NOMO-1 (cell line): ENCODE results near the gene URGCP.
A peak's percentile ranks its signal among the peaks of the same experiment; 100 is the strongest.
"Not testable (repeated sequence)": the region's sequence is repeated elsewhere in the genome, so short reads cannot be mapped to it uniquely, and the experiment has no call there.

Experiments
- DNase-seq, 2 experiments: peaks; one replicate each; lab custom pipeline; 2025; ENCODE audit not compliant: unreplicated experiment in 2 of 2; lab: John Stamatoyannopoulos, UW

URGCP gene

GRCh38 chr7:43915907-43916306 lies 9.5 kb upstream of the URGCP start:
- no peak for DNase-seq

GRCh38 chr7:43914795-43915194 lies 8.4 kb upstream of the URGCP start:
- no peak for DNase-seq

GRCh38 chr7:43905956-43906330 lies 453 bp downstream of the URGCP start:
- DNase-seq, result peak in 1 of 2 experiments; percentile 4

GRCh38 chr7:43905209-43905946 lies 1.0 kb downstream of the URGCP start:
- no peak for DNase-seq

GRCh38 chr7:43904533-43905208 lies 1.7 kb downstream of the URGCP start:
- no peak for DNase-seq

GRCh38 chr7:43902542-43903054 lies 3.8 kb downstream of the URGCP start:
- DNase-seq, result no peak

GRCh38 chr7:43898571-43898970 lies 7.8 kb downstream of the URGCP start:
- not testable (repeated sequence) for DNase-seq

- no peak for DNase-seq
Measured at GRCh38 chr7:43895847-43896415, 10.5 kb downstream of the URGCP start.

- DNase-seq, result no peak
Measured at GRCh38 chr7:43891069-43891955, 15.1 kb downstream of the URGCP start.

- no peak for DNase-seq
Measured at GRCh38 chr7:43890468-43890867, 15.9 kb downstream of the URGCP start.

- no peak for DNase-seq
Measured at GRCh38 chr7:43888993-43889945, 17.1 kb downstream of the URGCP start.

GRCh38 chr7:43884617-43885016 lies 21.8 kb downstream of the URGCP start:
- no peak for DNase-seq

GRCh38 chr7:43884209-43884608 lies 22.2 kb downstream of the URGCP start:
- DNase-seq, result no peak

GRCh38 chr7:43880596-43880995 lies 25.8 kb downstream of the URGCP start:
- DNase-seq, result no peak

GRCh38 chr7:43879477-43879876 lies 26.9 kb downstream of the URGCP start:
- no peak for DNase-seq

GRCh38 chr7:43878867-43879266 lies 27.5 kb downstream of the URGCP start:
- no peak for DNase-seq

GRCh38 chr7:43877968-43878864 lies 28.2 kb downstream of the URGCP start:
- DNase-seq, result no peak

GRCh38 chr7:43876976-43877745 lies 29.2 kb downstream of the URGCP start:
- no peak for DNase-seq
